GM12878 (cell line): ENCODE measurements around the gene IFT25. TPM values are rescaled to one million over a fixed set of nuclear protein-coding genes. Genes with fewer than 3 reads are reported as not detected.

Experiments used
- ATAC-seq: fragments of 200-7000 bp; cut with Tn5 transposase; 3 replicates; pipeline ENCODE4 v1.9.1; 2020; ENCODE audit warnings: mild to moderate bottlenecking, moderate library complexity
- BruUV-seq: library from RNA; stranded (reverse); fragments of 400-500 nt; replicated peaks from 2 replicates; lab custom pipeline; 2021; lab: Mats Ljungman, UMichigan
- CTCF ChIA-PET: fragments of 300-600 bp; sonication (Branson Sonifier 250); formaldehyde crosslinking; extraction: SDS; loops from one replicate; lab custom pipeline; 2021; ENCODE audit warnings: inconsistent platforms; lab: Yijun Ruan, JAX
- POLR2A ChIA-PET: fragments of 350-600 bp; formaldehyde crosslinking; extraction: SDS; loops from one replicate; lab custom pipeline; 2021; ENCODE audit warnings: inconsistent platforms; lab: Charles Lee
- RAD21 ChIA-PET: fragments of 300-600 bp; sonication (Branson Sonifier 250); formaldehyde crosslinking; loops from one replicate; lab custom pipeline; 2023; ENCODE audit warnings: antibody characterized with exemption; ENCODE audit not compliant: unreplicated experiment; lab: Charles Lee
- SMC1A ChIA-PET: fragments of 300-600 bp; sonication (Branson Sonifier 250); formaldehyde crosslinking; loops from one replicate; lab custom pipeline; 2023; ENCODE audit not compliant: unreplicated experiment, uncharacterized antibody; lab: Charles Lee
- DNase-seq: peaks from one replicate; pipeline ENCODE4 v3.0.0-alpha.2; 2011; ENCODE audit warnings: low read depth, low spot score
- FAIRE-seq: peaks from 3 replicates; lab custom pipeline; 2011; peaks lifted over from hg19 to GRCh38; lab: Jason Lieb, UNC
- H2AFZ ChIP-seq: 2 replicates; pipeline ENCODE4 v1.6.0; 2011; ENCODE audit warnings: low read depth, low read length, control low read depth; ENCODE audit not compliant: control insufficient read depth
- H3K27ac ChIP-seq: 2 replicates; pipeline ENCODE4 v1.5.1; 2011; ENCODE audit warnings: control low read depth; ENCODE audit not compliant: control insufficient read depth, insufficient read depth
- H3K27me3 ChIP-seq, 2 experiments: replicated peaks in 1 of 2; 2 replicates each; pipeline versions ENCODE4 v1.6.0 to v1.6.1; 2011; ENCODE audit warnings: low read length in 1 of 2; ENCODE audit not compliant: control insufficient read depth in 2 of 2, insufficient read depth in 2 of 2
- H3K36me3 ChIP-seq, 2 experiments: 2 replicates each; pipeline ENCODE4 v1.5.1; 2011; ENCODE audit warnings: low read length in 1 of 2; ENCODE audit not compliant: control insufficient read depth in 2 of 2, insufficient read depth in 2 of 2
- H3K4me1 ChIP-seq: 2 replicates; pipeline ENCODE4 v1.6.1; 2011; ENCODE audit warnings: mild to moderate bottlenecking, low read length, moderate library complexity, mixed read lengths; ENCODE audit not compliant: control insufficient read depth, insufficient read depth
- H3K4me2 ChIP-seq: 2 replicates; pipeline ENCODE4 v1.6.0; 2011; ENCODE audit warnings: control low read depth; ENCODE audit not compliant: control insufficient read depth, insufficient read depth
- H3K4me3 ChIP-seq: fragments of 200-600 bp; sonication (generic); 2 replicates; pipeline ENCODE4 v1.5.1; 2016
- H3K79me2 ChIP-seq: 2 replicates; pipeline ENCODE4 v1.6.0; 2011; ENCODE audit warnings: low read length; ENCODE audit not compliant: control insufficient read depth, insufficient read depth
- H3K9ac ChIP-seq: 2 replicates; pipeline ENCODE4 v1.8.0; 2011; ENCODE audit warnings: low read length, control low read depth, mixed read lengths; ENCODE audit not compliant: control insufficient read depth, insufficient read depth
- H3K9me3 ChIP-seq: replicated peaks from 3 replicates; pipeline ENCODE4 v1.5.1; 2011; ENCODE audit warnings: mild to moderate bottlenecking, low read length; ENCODE audit not compliant: control insufficient read depth, insufficient read depth
- H4K20me1 ChIP-seq: 2 replicates; pipeline ENCODE4 v1.6.0; 2011; ENCODE audit not compliant: control insufficient read depth, insufficient read depth
- WGBS: methylation state at CpG from one replicate; pipeline ENCODE4 v1.1.6; 2016; ENCODE audit warnings: low lambda C conversion rate; ENCODE audit not compliant: insufficient replicate concordance, insufficient coverage; ENCODE audit errors: missing lambda C conversion rate; 5-methylcytosine and 5-hydroxymethylcytosine counted together
- in situ Hi-C: fragments of 300-500 bp; cut with MboI; formaldehyde crosslinking; loops from 9 replicates; pipeline ENCODE4 v1.14.3; 2018; ENCODE audit warnings: mixed read lengths
- intact Hi-C: fragments of 100-400 bp; cut with micrococcal nuclease; formaldehyde crosslinking; loops from one replicate; pipeline ENCODE4 v1.14.2; 2022; ENCODE audit not compliant: unreplicated experiment
- polyA plus RNA-seq, 11 experiments: library from polyadenylated mRNA; depleted of rRNA in 4 of 11; unstranded in 6 of 11; stranded (reverse) in 5 of 11; fragments of >200 nt; fragmentation: Nextera tagmentation in 4 of 11; fragmentation: Illumina TruSeq in 1 of 11; extraction: Ambion mirVana in 4 of 11; extraction: Trizol in 1 of 11; gene quantifications; 1 replicate in 1 of 11; 2 replicates in 10 of 11; pipeline versions ENCODE4 v1.2.1 to v1.2.3, GENCODE V29; 2011 to 2016; ENCODE audit warnings: inconsistent platforms in 2 of 11, missing spikeins in 2 of 11, low read depth in 1 of 11
- total RNA-seq, 4 experiments: library from RNA; depleted of rRNA in 3 of 4; stranded (reverse); fragments of >200 nt in 3 of 4; fragmentation: Illumina TruSeq in 1 of 4; extraction: Trizol in 1 of 4; gene quantifications; 2 replicates each; pipeline versions ENCODE4 v1.2.1 to v1.2.3, GENCODE V29; 2013 to 2021
- TF ChIP-seq, protein P1 (sequence below): IDR thresholded peaks from 2 replicates; pipeline ENCODE4 v1.6.1; 2011; ENCODE audit warnings: low read depth, mild to moderate bottlenecking, low read length, moderate library complexity, borderline replicate concordance; ENCODE audit errors: extremely low read depth
- TF ChIP-seq, protein P2 (sequence below): fragments of 450-650 bp; IDR thresholded peaks from 2 replicates; pipeline ENCODE4 v1.6.1; 2017; ENCODE audit warnings: mild to moderate bottlenecking, moderate library complexity

The IFT25 gene
- total and polyA plus RNA-seq, 10 of the 15 experiments (the other 5 are each of a cell fraction or from before 2014, with no cell fraction given): 55.7 to 242 (median 131) TPM

DNA sequence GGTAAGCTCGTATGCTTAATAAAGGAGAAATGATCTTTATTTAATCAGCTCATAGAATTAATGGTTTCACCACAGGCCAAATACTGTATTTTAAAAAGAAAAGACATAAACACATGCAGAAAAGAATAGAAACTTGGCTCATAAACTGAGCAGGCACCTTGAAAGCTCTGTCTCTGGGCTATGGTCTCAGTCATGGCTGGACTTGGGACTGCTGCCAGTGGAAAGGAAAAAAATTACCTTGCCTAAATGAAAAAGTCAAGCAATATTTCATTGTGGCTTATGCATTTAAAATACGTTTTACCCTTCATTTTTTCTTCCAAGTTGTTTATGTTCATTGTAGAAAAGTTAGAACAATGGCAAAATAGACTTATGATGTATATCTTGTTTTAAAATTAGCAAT lies 8.6 kb upstream of the IFT25 start:
- ChIA-PET POLR2A (interaction anchor here (1.6 kb wide), 1 partner anchor 9 kb away, joined by 10 read pairs; the partner anchor contains the start of gene IFT25), SMC1A (interaction anchor here (1.3 to 7.6 kb wide), 2 partner anchors 75 to 93 kb away, joined by 4 to 95 read pairs; no protein-coding TSS in a partner anchor), CTCF (interaction anchor here (0.5 to 11.1 kb wide), 9 partner anchors 10 to 966 kb away, joined by 3 to 200 read pairs (median 4); no protein-coding TSS in a partner anchor), RAD21 (interaction anchor here (1.0 to 1.5 kb wide), 2 partner anchors 76 to 94 kb away, joined by 3 to 5 read pairs; no protein-coding TSS in a partner anchor)
- peaks cover 5% of the 10 kb centered on the region for H3K79me2 ChIP-seq
- ATAC-seq (no peak), DNase-seq (no peak), FAIRE-seq (no peak)
- in situ Hi-C loops: loop anchor here (25.0 kb wide), 1 partner anchor 467 kb away; no protein-coding TSS in a partner anchor
- no peak overlapping the region for H3K4me2 ChIP-seq
- H2AFZ ChIP-seq: no peak overlapping the region
- no TSS peak for BruUV-seq
- H3K4me3 ChIP-seq: no peak overlapping the region
- intact Hi-C loops: loop anchor here (10.0 kb wide), 1 partner anchor 469 kb away; no protein-coding TSS in a partner anchor
- peaks cover 4 to 14% of the 10 kb centered on the region in 2 experiments for H3K36me3 ChIP-seq
- TF ChIP-seq, protein P1, sequence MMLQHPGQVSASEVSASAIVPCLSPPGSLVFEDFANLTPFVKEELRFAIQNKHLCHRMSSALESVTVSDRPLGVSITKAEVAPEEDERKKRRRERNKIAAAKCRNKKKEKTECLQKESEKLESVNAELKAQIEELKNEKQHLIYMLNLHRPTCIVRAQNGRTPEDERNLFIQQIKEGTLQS: no peak
- TF ChIP-seq, protein P2, sequence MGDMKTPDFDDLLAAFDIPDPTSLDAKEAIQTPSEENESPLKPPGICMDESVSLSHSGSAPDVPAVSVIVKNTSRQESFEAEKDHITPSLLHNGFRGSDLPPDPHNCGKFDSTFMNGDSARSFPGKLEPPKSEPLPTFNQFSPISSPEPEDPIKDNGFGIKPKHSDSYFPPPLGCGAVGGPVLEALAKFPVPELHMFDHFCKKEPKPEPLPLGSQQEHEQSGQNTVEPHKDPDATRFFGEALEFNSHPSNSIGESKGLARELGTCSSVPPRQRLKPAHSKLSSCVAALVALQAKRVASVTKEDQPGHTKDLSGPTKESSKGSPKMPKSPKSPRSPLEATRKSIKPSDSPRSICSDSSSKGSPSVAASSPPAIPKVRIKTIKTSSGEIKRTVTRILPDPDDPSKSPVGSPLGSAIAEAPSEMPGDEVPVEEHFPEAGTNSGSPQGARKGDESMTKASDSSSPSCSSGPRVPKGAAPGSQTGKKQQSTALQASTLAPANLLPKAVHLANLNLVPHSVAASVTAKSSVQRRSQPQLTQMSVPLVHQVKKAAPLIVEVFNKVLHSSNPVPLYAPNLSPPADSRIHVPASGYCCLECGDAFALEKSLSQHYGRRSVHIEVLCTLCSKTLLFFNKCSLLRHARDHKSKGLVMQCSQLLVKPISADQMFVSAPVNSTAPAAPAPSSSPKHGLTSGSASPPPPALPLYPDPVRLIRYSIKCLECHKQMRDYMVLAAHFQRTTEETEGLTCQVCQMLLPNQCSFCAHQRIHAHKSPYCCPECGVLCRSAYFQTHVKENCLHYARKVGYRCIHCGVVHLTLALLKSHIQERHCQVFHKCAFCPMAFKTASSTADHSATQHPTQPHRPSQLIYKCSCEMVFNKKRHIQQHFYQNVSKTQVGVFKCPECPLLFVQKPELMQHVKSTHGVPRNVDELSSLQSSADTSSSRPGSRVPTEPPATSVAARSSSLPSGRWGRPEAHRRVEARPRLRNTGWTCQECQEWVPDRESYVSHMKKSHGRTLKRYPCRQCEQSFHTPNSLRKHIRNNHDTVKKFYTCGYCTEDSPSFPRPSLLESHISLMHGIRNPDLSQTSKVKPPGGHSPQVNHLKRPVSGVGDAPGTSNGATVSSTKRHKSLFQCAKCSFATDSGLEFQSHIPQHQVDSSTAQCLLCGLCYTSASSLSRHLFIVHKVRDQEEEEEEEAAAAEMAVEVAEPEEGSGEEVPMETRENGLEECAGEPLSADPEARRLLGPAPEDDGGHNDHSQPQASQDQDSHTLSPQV: no peak
- peaks cover 11% of the 10 kb centered on the region; the same call in 1 of the 2 replicates for H3K4me1 ChIP-seq
- H3K9me3 ChIP-seq: no peaks in the 10 kb centered on the region
- H3K27ac ChIP-seq: no peak overlapping the region
- WGBS: 92% methylated on average over 2 of the region's 2 CpGs
- no peaks in the 10 kb centered on the region for H4K20me1 ChIP-seq
- no peak overlapping the region for H3K9ac ChIP-seq
- no peaks in the 10 kb centered on the region for H3K27me3 ChIP-seq
